Activated naive CD8-positive, alpha-beta T cell treated with anti-CD3 and anti-CD28 coated beads, Interleukin-2, amount 50 U/mL, for 24 hours (primary cell): ENCODE measurements around the gene HMX1.

Experiments used
- ATAC-seq: fragments of 150-1000 bp; cut with Tn5 transposase; one replicate; pipeline ENCODE4 v1.10.0; 2021
- DNase-seq: peaks from one replicate; pipeline ENCODE4 v3.0.0; 2021
- H3K27ac Mint-ChIP-seq: one replicate; pipeline ENCODE4 v1.8.0; 2021; ENCODE audit warnings: mild to moderate bottlenecking, mixed read lengths
- H3K27me3 Mint-ChIP-seq: one replicate; pipeline ENCODE4 v1.8.0; 2021; ENCODE audit warnings: mixed read lengths
- H3K36me3 Mint-ChIP-seq: one replicate; pipeline ENCODE4 v1.8.0; 2021; ENCODE audit warnings: low read depth, mixed read lengths
- H3K4me1 Mint-ChIP-seq: one replicate; pipeline ENCODE4 v1.8.0; 2021; ENCODE audit warnings: mixed read lengths
- H3K4me3 Mint-ChIP-seq: one replicate; pipeline ENCODE4 v1.8.0; 2021; ENCODE audit warnings: mild to moderate bottlenecking, moderate library complexity, mixed read lengths
- H3K9me3 Mint-ChIP-seq: one replicate; pipeline ENCODE4 v1.8.0; 2021; ENCODE audit warnings: mixed read lengths

Gene HMX1

GRCh38 chr4:8840816-8841455, 30.7 kb downstream of the HMX1 start:
- no peaks in the 10 kb centered on the region for H3K4me1 Mint-ChIP-seq
- H3K36me3 Mint-ChIP-seq, result no peaks in the 10 kb centered on the region
- ATAC-seq (no peak), DNase-seq (no peak)
- H3K9me3 Mint-ChIP-seq, result peaks cover 4% of the 10 kb centered on the region
- no peak overlapping the region for H3K27ac Mint-ChIP-seq
- peaks cover 6% of the 10 kb centered on the region for H3K27me3 Mint-ChIP-seq
- no peak overlapping the region for H3K4me3 Mint-ChIP-seq

GRCh38 chr4:8840006-8840793, 31.4 kb downstream of the HMX1 start:
- Mint-ChIP-seq H3K4me3 (no peak overlapping the region), H3K27me3 (peaks cover 6% of the 10 kb centered on the region), H3K4me1 (no peaks in the 10 kb centered on the region), H3K9me3 (peaks cover 4% of the 10 kb centered on the region), H3K36me3 (no peaks in the 10 kb centered on the region), H3K27ac (no peak overlapping the region)
- DNase-seq (no peak), ATAC-seq (no peak)

GRCh38 chr4:8838961-8839431, 32.6 kb downstream of the HMX1 start:
- DNase-seq, result no peak
- no peak for ATAC-seq
- Mint-ChIP-seq H3K9me3 (peaks cover 4% of the 10 kb centered on the region), H3K27me3 (peaks cover 4% of the 10 kb centered on the region), H3K36me3 (no peaks in the 10 kb centered on the region), H3K4me1 (no peaks in the 10 kb centered on the region), H3K4me3 (no peak overlapping the region), H3K27ac (no peak overlapping the region)

DNA sequence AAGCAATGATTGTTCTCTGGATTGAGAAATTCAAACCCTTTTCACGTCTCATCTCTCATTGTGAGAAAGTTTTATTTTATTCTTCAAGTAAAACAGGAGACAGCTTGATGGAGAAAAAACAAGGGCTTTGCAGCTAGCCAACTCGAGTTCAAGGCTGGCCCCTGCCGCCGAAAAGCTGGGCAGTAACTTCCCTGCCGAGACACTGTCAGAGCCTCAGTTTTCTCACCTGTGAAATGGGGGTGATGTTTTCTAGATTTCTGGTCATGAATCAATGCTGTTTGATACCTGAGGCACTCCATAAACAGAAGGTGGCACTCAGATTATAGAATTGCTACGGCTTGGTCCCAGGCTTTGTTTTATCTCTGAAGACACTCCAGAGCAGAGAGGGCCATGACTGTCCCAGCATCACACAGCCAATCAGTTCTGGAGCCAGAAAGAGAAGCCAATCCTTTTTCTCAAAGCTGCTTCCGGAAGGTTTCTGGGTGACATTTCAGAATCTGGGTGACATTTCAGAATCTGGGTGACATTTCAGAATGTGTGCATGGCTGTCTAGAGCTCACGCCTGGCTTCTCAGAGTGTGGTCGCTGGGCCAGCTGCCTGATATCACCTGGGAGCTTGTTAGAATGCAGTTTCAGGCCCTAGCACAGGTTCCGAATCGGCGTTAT, 33.2 kb downstream of the HMX1 start:
- no peak overlapping the region for H3K4me3 Mint-ChIP-seq
- no peak for DNase-seq
- no peaks in the 10 kb centered on the region for H3K36me3 Mint-ChIP-seq
- H3K27ac Mint-ChIP-seq, result no peak overlapping the region
- ATAC-seq, result no peak
- H3K27me3 Mint-ChIP-seq, result peaks cover 3% of the 10 kb centered on the region
- H3K4me1 Mint-ChIP-seq, result no peaks in the 10 kb centered on the region
- H3K9me3 Mint-ChIP-seq, result peaks cover 4% of the 10 kb centered on the region

- H3K27me3 Mint-ChIP-seq, result peaks cover 1% of the 10 kb centered on the region
- H3K4me3 Mint-ChIP-seq, result no peak overlapping the region
These were observed 34.3 kb downstream of the HMX1 start for GRCh38 chr4:8837181-8837841.

DNA sequence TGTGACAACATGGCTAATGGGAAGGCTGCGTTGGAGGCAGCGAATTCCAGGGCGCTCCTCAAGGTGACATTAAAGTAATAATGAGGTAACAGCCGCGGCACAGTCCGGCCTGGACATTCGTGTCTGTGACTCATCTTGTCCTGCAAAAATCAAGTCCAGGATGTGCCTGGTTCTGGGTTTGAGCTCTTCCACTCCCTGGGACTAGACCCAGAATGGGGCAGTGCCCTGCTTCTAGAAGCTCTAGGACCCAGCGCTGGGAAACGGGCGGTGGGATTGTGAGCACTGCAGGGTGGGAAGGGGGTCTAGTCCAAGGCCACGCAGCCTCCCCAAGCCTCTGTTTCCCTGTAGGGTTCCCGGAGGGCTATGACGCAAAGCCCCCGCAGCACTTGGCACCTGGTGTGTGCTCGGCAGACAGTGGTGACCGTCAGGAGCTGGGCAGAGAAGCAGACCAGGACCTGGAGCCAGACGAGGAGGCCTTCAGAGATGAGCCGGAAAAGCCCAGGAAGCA, 34.9 kb downstream of the HMX1 start:
- DNase-seq (no peak), ATAC-seq (no peak)
- H3K27me3 Mint-ChIP-seq, result peaks cover 1% of the 10 kb centered on the region
- H3K36me3 Mint-ChIP-seq, result no peaks in the 10 kb centered on the region
- H3K4me3 Mint-ChIP-seq, result no peak overlapping the region
- no peaks in the 10 kb centered on the region for H3K9me3 Mint-ChIP-seq
- H3K27ac Mint-ChIP-seq, result no peak overlapping the region
- no peaks in the 10 kb centered on the region for H3K4me1 Mint-ChIP-seq

More at GRCh38 chr4:8837181-8837841, 34.3 kb downstream of the HMX1 start:
- Mint-ChIP-seq H3K4me1 (no peaks in the 10 kb centered on the region), H3K36me3 (no peaks in the 10 kb centered on the region), H3K9me3 (no peaks in the 10 kb centered on the region), H3K27ac (no peak overlapping the region)
- ATAC-seq (no peak), DNase-seq (no peak)

GRCh38 chr4:8835521-8836365, 35.9 kb downstream of the HMX1 start:
- ATAC-seq (no peak), DNase-seq (no peak)
- Mint-ChIP-seq H3K27me3 (peaks cover 1% of the 10 kb centered on the region), H3K27ac (no peak overlapping the region), H3K4me3 (no peak overlapping the region), H3K36me3 (no peaks in the 10 kb centered on the region), H3K4me1 (no peaks in the 10 kb centered on the region), H3K9me3 (no peaks in the 10 kb centered on the region)

GRCh38 chr4:8834681-8835220, 36.9 kb downstream of the HMX1 start:
- DNase-seq (no peak), ATAC-seq (no peak)
- Mint-ChIP-seq H3K4me3 (no peak overlapping the region), H3K27me3 (peaks cover 2% of the 10 kb centered on the region), H3K4me1 (no peaks in the 10 kb centered on the region), H3K9me3 (no peaks in the 10 kb centered on the region), H3K36me3 (no peaks in the 10 kb centered on the region), H3K27ac (no peak overlapping the region)

GRCh38 chr4:8832113-8832915, 39.3 kb downstream of the HMX1 start:
- no peaks in the 10 kb centered on the region for H3K36me3 Mint-ChIP-seq
- peaks cover 3% of the 10 kb centered on the region for H3K9me3 Mint-ChIP-seq
- H3K4me3 Mint-ChIP-seq, result no peak overlapping the region
- H3K27ac Mint-ChIP-seq, result no peak overlapping the region
- DNase-seq (no peak), ATAC-seq (no peak)
- H3K4me1 Mint-ChIP-seq, result no peaks in the 10 kb centered on the region
- H3K27me3 Mint-ChIP-seq, result peaks cover 6% of the 10 kb centered on the region

- no peak overlapping the region for H3K27ac Mint-ChIP-seq
- H3K27me3 Mint-ChIP-seq, result peaks cover 6% of the 10 kb centered on the region
- peaks cover 3% of the 10 kb centered on the region for H3K9me3 Mint-ChIP-seq
- ATAC-seq (no peak), DNase-seq (no peak)
- no peaks in the 10 kb centered on the region for H3K4me1 Mint-ChIP-seq
- no peak overlapping the region for H3K4me3 Mint-ChIP-seq
- H3K36me3 Mint-ChIP-seq, result no peaks in the 10 kb centered on the region
These were observed 40.2 kb downstream of the HMX1 start for GRCh38 chr4:8831221-8832112.

- peaks cover 3% of the 10 kb centered on the region for H3K9me3 Mint-ChIP-seq
- peaks cover 4% of the 10 kb centered on the region for H3K27me3 Mint-ChIP-seq
- H3K36me3 Mint-ChIP-seq, result no peaks in the 10 kb centered on the region
- H3K27ac Mint-ChIP-seq, result no peak overlapping the region
- ATAC-seq (no peak), DNase-seq (no peak)
- no peak overlapping the region for H3K4me3 Mint-ChIP-seq
- H3K4me1 Mint-ChIP-seq, result no peaks in the 10 kb centered on the region
These were observed 40.9 kb downstream of the HMX1 start for GRCh38 chr4:8830611-8831200.

- H3K4me1 Mint-ChIP-seq, result no peaks in the 10 kb centered on the region
- H3K27ac Mint-ChIP-seq, result no peak overlapping the region
- no peak overlapping the region for H3K4me3 Mint-ChIP-seq
- H3K9me3 Mint-ChIP-seq, result peaks cover 3% of the 10 kb centered on the region
- H3K36me3 Mint-ChIP-seq, result no peaks in the 10 kb centered on the region
- DNase-seq (no peak), ATAC-seq (no peak)
- peaks cover 4% of the 10 kb centered on the region for H3K27me3 Mint-ChIP-seq
These were observed 41.6 kb downstream of the HMX1 start for GRCh38 chr4:8830056-8830455.
